Measurements from ENCODE around the gene GATAD2B. TPM values are rescaled to one million over a fixed set of nuclear protein-coding genes. Genes with fewer than 3 reads are reported as not detected.

The GATAD2B gene
- total RNA-seq, 4 donors from 2014 or later: 16.7 to 28.1 (median 20.2) TPM

GRCh38 chr1:153833171-153833570 lies 89.6 kb downstream of the GATAD2B start:
- intact Hi-C loops (cut with DNase I; ENCODE audit: low total_unique reads): no loop called here
- Histone ChIP-seq H3K36me3 (peaks cover 0 to 3% (median under 1%) of the 10 kb centered on the region in 4 donors), H3K27ac (no peak overlapping the region), H3K27me3 (no peaks in the 10 kb centered on the region), H3K4me1 (peaks cover 0 to 13% (median 0%) of the 10 kb centered on the region in 4 donors), H3K9me3 (no peaks in the 10 kb centered on the region), H3K4me3 (no peak overlapping the region)
- DNase-seq: no peak
- in situ Hi-C loops (cut with MboI; ENCODE audit: low pct_ligation_motif_present in 1 of 4, low pct_unique_long_range_greater_than_20kb in 1 of 4, low sequenced_read_pairs in 3 of 4): no loop called here
- TF ChIP-seq EP300 (IDR thresholded peaks at IDR 0.05; ENCODE audit: low read depth) (no peak), POLR2A (IDR thresholded peaks at IDR 0.05) (no peak), POLR2AphosphoS5 (IDR thresholded peaks at IDR 0.05) (no peak), CTCF (IDR thresholded peaks at IDR 0.05) (no peak)
- 81% methylated on average over 3 of the region's 3 CpGs; no CpG with 5 or more reads in 1 of the 2 donors for WGBS, 2 donors (ENCODE audit: low coverage in 1 of 2)

GRCh38 chr1:153832293-153832692 lies 90.5 kb downstream of the GATAD2B start:
- Histone ChIP-seq H3K27me3 (no peaks in the 10 kb centered on the region), H3K4me1 (peaks cover 0 to 13% (median 0%) of the 10 kb centered on the region in 4 donors), H3K9me3 (no peaks in the 10 kb centered on the region), H3K4me3 (no peak overlapping the region), H3K36me3 (peaks cover 0 to 9% (median 4%) of the 10 kb centered on the region in 4 donors), H3K27ac (no peak overlapping the region)
- TF ChIP-seq POLR2AphosphoS5 (IDR thresholded peaks at IDR 0.05) (no peak), CTCF (IDR thresholded peaks at IDR 0.05) (no peak), EP300 (IDR thresholded peaks at IDR 0.05; ENCODE audit: low read depth) (no peak), POLR2A (IDR thresholded peaks at IDR 0.05) (no peak)
- WGBS, 2 donors (ENCODE audit: low coverage in 1 of 2): 80 to 83% methylated on average over 3 of the region's 3 CpGs
- in situ Hi-C loops (cut with MboI; ENCODE audit: low pct_ligation_motif_present in 1 of 4, low pct_unique_long_range_greater_than_20kb in 1 of 4, low sequenced_read_pairs in 3 of 4): no loop called here
- intact Hi-C loops (cut with DNase I; ENCODE audit: low total_unique reads): no loop called here
- DNase-seq: no peak

GRCh38 chr1:153831026-153831425 lies 91.7 kb downstream of the GATAD2B start:
- 79 to 93% methylated on average over 2 of the region's 2 CpGs for WGBS, 2 donors (ENCODE audit: low coverage in 1 of 2)
- no peak for DNase-seq
- H3K4me1 ChIP-seq: peaks cover 0 to 13% (median 0%) of the 10 kb centered on the region in 4 donors
- no peaks in the 10 kb centered on the region for H3K27me3 ChIP-seq
- intact Hi-C loops (cut with DNase I; ENCODE audit: low total_unique reads) (no loop called here), in situ Hi-C loops (cut with MboI; ENCODE audit: low pct_ligation_motif_present in 1 of 4, low pct_unique_long_range_greater_than_20kb in 1 of 4, low sequenced_read_pairs in 3 of 4) (no loop called here)
- peaks cover 0 to 19% (median 4%) of the 10 kb centered on the region in 4 donors for H3K36me3 ChIP-seq
- no peaks in the 10 kb centered on the region for H3K9me3 ChIP-seq
- TF ChIP-seq CTCF (IDR thresholded peaks at IDR 0.05) (no peak), EP300 (IDR thresholded peaks at IDR 0.05; ENCODE audit: low read depth) (no peak), POLR2A (IDR thresholded peaks at IDR 0.05) (no peak), POLR2AphosphoS5 (IDR thresholded peaks at IDR 0.05) (no peak)
- H3K27ac ChIP-seq: no peak overlapping the region
- H3K4me3 ChIP-seq: no peak overlapping the region

- intact Hi-C loops (cut with DNase I; ENCODE audit: low total_unique reads) (no loop called here), in situ Hi-C loops (cut with MboI; ENCODE audit: low pct_ligation_motif_present in 1 of 4, low pct_unique_long_range_greater_than_20kb in 1 of 4, low sequenced_read_pairs in 3 of 4) (no loop called here)
- Histone ChIP-seq H3K9me3 (no peaks in the 10 kb centered on the region), H3K27me3 (no peaks in the 10 kb centered on the region), H3K4me3 (no peak overlapping the region), H3K4me1 (peaks cover 0 to 5% (median 0%) of the 10 kb centered on the region in 4 donors), H3K27ac (no peak overlapping the region), H3K36me3 (peaks cover 0 to 19% (median 4%) of the 10 kb centered on the region in 4 donors)
- DNase-seq: no peak
- TF ChIP-seq EP300 (IDR thresholded peaks at IDR 0.05; ENCODE audit: low read depth) (no peak), POLR2A (IDR thresholded peaks at IDR 0.05) (no peak), CTCF (IDR thresholded peaks at IDR 0.05) (no peak), POLR2AphosphoS5 (IDR thresholded peaks at IDR 0.05) (no peak)
- 85 to 92% methylated on average over 3 to 6 of the region's 6 CpGs for WGBS, 2 donors (ENCODE audit: low coverage in 1 of 2)
Measured at GRCh38 chr1:153827168-153827964, 95.4 kb downstream of the GATAD2B start.
